Measurements from ENCODE around the gene FMNL2. TPM values are rescaled to one million over a fixed set of nuclear protein-coding genes. Genes with fewer than 3 reads are reported as not detected.
A peak's percentile ranks its signal among the peaks of the same experiment; 100 is the strongest.

The FMNL2 gene
- total RNA-seq, 1 donor from 2014 or later, result 34.3 TPM

- peak; percentile 59 for FAIRE-seq
- peaks cover 51% of the 10 kb centered on the region for H3K79me2 ChIP-seq (ENCODE audit: insufficient read depth, low read length)
These were observed 19.9 kb downstream of the FMNL2 start for GRCh38 chr2:152354909-152355308.

GRCh38 chr2:152355409-152355831, 20.4 kb downstream of the FMNL2 start:
- TF ChIP-seq EZH2 (IDR thresholded peaks at IDR 0.05; ENCODE audit: insufficient read depth, low read length) (no peak), CTCF (IDR thresholded peaks at IDR 0.05; ENCODE audit: insufficient read depth, low read depth, low read length) (no peak)
- Mint-ChIP-seq H3K27me3 (ENCODE audit: low read depth, unreplicated experiment) (no peaks in the 10 kb centered on the region), H3K9me3 (ENCODE audit: unreplicated experiment) (peaks cover under 1% of the 10 kb centered on the region), H3K4me1 (ENCODE audit: low read depth, unreplicated experiment) (peaks cover 12% of the 10 kb centered on the region), H3K27ac (ENCODE audit: unreplicated experiment) (no peak overlapping the region), H3K4me3 (ENCODE audit: unreplicated experiment) (no peak overlapping the region), H3K36me3 (ENCODE audit: low read depth, unreplicated experiment) (peaks cover 2% of the 10 kb centered on the region)
- H3K4me3 ChIP-seq (ENCODE audit: insufficient read depth, low read depth, low read length), result no peak overlapping the region
- H3K79me2 ChIP-seq (ENCODE audit: insufficient read depth, low read length), result peaks cover 46% of the 10 kb centered on the region
- H3K4me2 ChIP-seq (ENCODE audit: low read length), result peak overlapping the region; percentile 8
- H3K9ac ChIP-seq (ENCODE audit: low read length), result no peak overlapping the region
- H3K4me1 ChIP-seq (ENCODE audit: insufficient read depth, low read length), result peaks cover 3% of the 10 kb centered on the region
- peaks cover 48% of the 10 kb centered on the region for H4K20me1 ChIP-seq (ENCODE audit: insufficient read depth, low read length)
- FAIRE-seq (no peak), DNase-seq (ENCODE audit: low read depth) (no peak)
- H3K9me3 ChIP-seq (ENCODE audit: insufficient read depth, low read depth, low read length), result no peaks in the 10 kb centered on the region
- no peaks in the 10 kb centered on the region for H3K36me3 ChIP-seq (ENCODE audit: insufficient read depth, low read length)
- no peaks in the 10 kb centered on the region for H3K27me3 ChIP-seq (ENCODE audit: insufficient read depth, low read length)
- no peak overlapping the region for H2AFZ ChIP-seq (ENCODE audit: low read depth, low read length)
- no peak overlapping the region for H3K27ac ChIP-seq (ENCODE audit: low read depth, low read length)

More at GRCh38 chr2:152354909-152355308, 19.9 kb downstream of the FMNL2 start:
- peaks cover 2% of the 10 kb centered on the region for H3K9me3 Mint-ChIP-seq (ENCODE audit: unreplicated experiment)
- Histone ChIP-seq H3K27ac (ENCODE audit: low read depth, low read length) (no peak overlapping the region), H2AFZ (ENCODE audit: low read depth, low read length) (no peak overlapping the region), H3K4me3 (ENCODE audit: insufficient read depth, low read depth, low read length) (no peak overlapping the region), H3K4me1 (ENCODE audit: insufficient read depth, low read length) (peaks cover 3% of the 10 kb centered on the region), H3K9ac (ENCODE audit: low read length) (no peak overlapping the region), H3K9me3 (ENCODE audit: insufficient read depth, low read depth, low read length) (no peaks in the 10 kb centered on the region), H3K27me3 (ENCODE audit: insufficient read depth, low read length) (peaks cover under 1% of the 10 kb centered on the region), H4K20me1 (ENCODE audit: insufficient read depth, low read length) (peaks cover 52% of the 10 kb centered on the region), H3K36me3 (ENCODE audit: insufficient read depth, low read length) (no peaks in the 10 kb centered on the region), H3K4me2 (ENCODE audit: low read length) (peak overlapping the region; percentile 8)
- H3K27me3 Mint-ChIP-seq (ENCODE audit: low read depth, unreplicated experiment), result peaks cover 3% of the 10 kb centered on the region
- H3K4me1 Mint-ChIP-seq (ENCODE audit: low read depth, unreplicated experiment), result peaks cover 12% of the 10 kb centered on the region
- peaks cover 2% of the 10 kb centered on the region for H3K36me3 Mint-ChIP-seq (ENCODE audit: low read depth, unreplicated experiment)
- no peak overlapping the region for H3K27ac Mint-ChIP-seq (ENCODE audit: unreplicated experiment)
- no peak for TF ChIP-seq EZH2 (IDR thresholded peaks at IDR 0.05; ENCODE audit: insufficient read depth, low read length)
- TF ChIP-seq CTCF (IDR thresholded peaks at IDR 0.05; ENCODE audit: insufficient read depth, low read depth, low read length), result no peak
- no peak overlapping the region for H3K4me3 Mint-ChIP-seq (ENCODE audit: unreplicated experiment)
- no peak for DNase-seq (ENCODE audit: low read depth)

GRCh38 chr2:152359573-152360363, 24.8 kb downstream of the FMNL2 start:
- H3K36me3 Mint-ChIP-seq (ENCODE audit: low read depth, unreplicated experiment), result peaks cover 2% of the 10 kb centered on the region

More at GRCh38 chr2:152359573-152360363, 24.8 kb downstream of the FMNL2 start:
- Histone ChIP-seq H3K79me2 (ENCODE audit: insufficient read depth, low read length) (peaks cover 38% of the 10 kb centered on the region), H3K4me2 (ENCODE audit: low read length) (no peak overlapping the region), H2AFZ (ENCODE audit: low read depth, low read length) (no peak overlapping the region), H3K36me3 (ENCODE audit: insufficient read depth, low read length) (no peaks in the 10 kb centered on the region), H4K20me1 (ENCODE audit: insufficient read depth, low read length) (peaks cover 32% of the 10 kb centered on the region), H3K9ac (ENCODE audit: low read length) (no peak overlapping the region), H3K27me3 (ENCODE audit: insufficient read depth, low read length) (no peaks in the 10 kb centered on the region), H3K9me3 (ENCODE audit: insufficient read depth, low read depth, low read length) (no peaks in the 10 kb centered on the region), H3K27ac (ENCODE audit: low read depth, low read length) (no peak overlapping the region), H3K4me1 (ENCODE audit: insufficient read depth, low read length) (no peaks in the 10 kb centered on the region), H3K4me3 (ENCODE audit: insufficient read depth, low read depth, low read length) (no peak overlapping the region)
- Mint-ChIP-seq H3K9me3 (ENCODE audit: unreplicated experiment) (no peaks in the 10 kb centered on the region), H3K4me1 (ENCODE audit: low read depth, unreplicated experiment) (peaks cover 9% of the 10 kb centered on the region), H3K27ac (ENCODE audit: unreplicated experiment) (no peak overlapping the region), H3K4me3 (ENCODE audit: unreplicated experiment) (no peak overlapping the region), H3K27me3 (ENCODE audit: low read depth, unreplicated experiment) (no peaks in the 10 kb centered on the region)
- DNase-seq (ENCODE audit: low read depth), result no peak
- TF ChIP-seq CTCF (IDR thresholded peaks at IDR 0.05; ENCODE audit: insufficient read depth, low read depth, low read length) (no peak), EZH2 (IDR thresholded peaks at IDR 0.05; ENCODE audit: insufficient read depth, low read length) (no peak)
- peak; percentile 26 for FAIRE-seq

Data from astrocyte (in vitro differentiated cells and primary cell).